PFSK-1 (cell line): ENCODE measurements around the gene CDON.

Source experiments
- FOXP2 ChIP-seq: optimal IDR thresholded peaks from 2 replicates; pipeline ENCODE3; 2011; ENCODE audit warnings: borderline replicate concordance, control low read depth, inconsistent platforms; ENCODE audit not compliant: insufficient read depth; ENCODE audit errors: extremely low read length, extremely low read depth
- POLR2AphosphoS5 ChIP-seq: IDR thresholded peaks from 2 replicates; pipeline ENCODE4 v1.6.1; 2012; ENCODE audit warnings: low read depth, mild to moderate bottlenecking, control low read depth, low read length, moderate library complexity
- SIN3A ChIP-seq: IDR thresholded peaks from 2 replicates; pipeline ENCODE4 v1.6.1; 2012; ENCODE audit warnings: mild to moderate bottlenecking, low read length, moderate library complexity, borderline replicate concordance; ENCODE audit not compliant: insufficient read depth
- TAF1 ChIP-seq: IDR thresholded peaks from 2 replicates; pipeline ENCODE4 v1.6.1; 2012; ENCODE audit warnings: low read length, control low read depth, borderline replicate concordance; ENCODE audit not compliant: insufficient read depth
- TF ChIP-seq, protein P1 (sequence below), 2 experiments: IDR thresholded peaks; 2 replicates each; pipeline versions ENCODE4 v1.6.1 to v1.8.0; 2011 to 2012; ENCODE audit warnings: low read depth in 2 of 2, low read length in 2 of 2, control low read depth in 1 of 2, inconsistent platforms in 1 of 2, mild to moderate bottlenecking in 1 of 2, moderate library complexity in 1 of 2; ENCODE audit not compliant: insufficient read depth in 1 of 2

The CDON gene

DNA sequence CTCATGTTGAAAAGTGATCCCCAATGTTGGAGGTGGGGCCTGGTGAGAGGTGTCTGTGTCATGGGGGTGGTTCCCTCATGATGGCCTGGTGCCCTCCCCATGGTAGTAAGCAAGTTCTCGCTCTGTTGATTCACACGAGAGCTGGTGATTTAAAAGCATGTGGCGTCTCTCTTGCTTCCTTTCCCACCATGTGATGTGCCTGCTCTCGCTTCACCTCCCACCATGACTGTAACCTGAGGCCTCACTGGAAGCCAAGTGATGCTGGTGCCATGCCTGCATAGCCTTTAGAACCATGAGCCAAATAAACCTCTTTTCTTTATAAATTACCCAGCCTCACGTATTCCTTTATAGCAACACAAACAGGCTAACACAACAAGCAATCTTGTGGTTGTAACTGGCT is 64.4 kb downstream of the CDON start:
- no peak for TF ChIP-seq POLR2AphosphoS5
- no peak for TF ChIP-seq SIN3A
- TF ChIP-seq, protein P1, sequence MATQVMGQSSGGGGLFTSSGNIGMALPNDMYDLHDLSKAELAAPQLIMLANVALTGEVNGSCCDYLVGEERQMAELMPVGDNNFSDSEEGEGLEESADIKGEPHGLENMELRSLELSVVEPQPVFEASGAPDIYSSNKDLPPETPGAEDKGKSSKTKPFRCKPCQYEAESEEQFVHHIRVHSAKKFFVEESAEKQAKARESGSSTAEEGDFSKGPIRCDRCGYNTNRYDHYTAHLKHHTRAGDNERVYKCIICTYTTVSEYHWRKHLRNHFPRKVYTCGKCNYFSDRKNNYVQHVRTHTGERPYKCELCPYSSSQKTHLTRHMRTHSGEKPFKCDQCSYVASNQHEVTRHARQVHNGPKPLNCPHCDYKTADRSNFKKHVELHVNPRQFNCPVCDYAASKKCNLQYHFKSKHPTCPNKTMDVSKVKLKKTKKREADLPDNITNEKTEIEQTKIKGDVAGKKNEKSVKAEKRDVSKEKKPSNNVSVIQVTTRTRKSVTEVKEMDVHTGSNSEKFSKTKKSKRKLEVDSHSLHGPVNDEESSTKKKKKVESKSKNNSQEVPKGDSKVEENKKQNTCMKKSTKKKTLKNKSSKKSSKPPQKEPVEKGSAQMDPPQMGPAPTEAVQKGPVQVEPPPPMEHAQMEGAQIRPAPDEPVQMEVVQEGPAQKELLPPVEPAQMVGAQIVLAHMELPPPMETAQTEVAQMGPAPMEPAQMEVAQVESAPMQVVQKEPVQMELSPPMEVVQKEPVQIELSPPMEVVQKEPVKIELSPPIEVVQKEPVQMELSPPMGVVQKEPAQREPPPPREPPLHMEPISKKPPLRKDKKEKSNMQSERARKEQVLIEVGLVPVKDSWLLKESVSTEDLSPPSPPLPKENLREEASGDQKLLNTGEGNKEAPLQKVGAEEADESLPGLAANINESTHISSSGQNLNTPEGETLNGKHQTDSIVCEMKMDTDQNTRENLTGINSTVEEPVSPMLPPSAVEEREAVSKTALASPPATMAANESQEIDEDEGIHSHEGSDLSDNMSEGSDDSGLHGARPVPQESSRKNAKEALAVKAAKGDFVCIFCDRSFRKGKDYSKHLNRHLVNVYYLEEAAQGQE (IDR thresholded peaks at IDR 0.05; ENCODE audit: insufficient read depth in 1 of 2, low read depth in 2 of 2, low read length in 2 of 2): no peak
- TF ChIP-seq TAF1: no peak
- no peak for TF ChIP-seq FOXP2

DNA sequence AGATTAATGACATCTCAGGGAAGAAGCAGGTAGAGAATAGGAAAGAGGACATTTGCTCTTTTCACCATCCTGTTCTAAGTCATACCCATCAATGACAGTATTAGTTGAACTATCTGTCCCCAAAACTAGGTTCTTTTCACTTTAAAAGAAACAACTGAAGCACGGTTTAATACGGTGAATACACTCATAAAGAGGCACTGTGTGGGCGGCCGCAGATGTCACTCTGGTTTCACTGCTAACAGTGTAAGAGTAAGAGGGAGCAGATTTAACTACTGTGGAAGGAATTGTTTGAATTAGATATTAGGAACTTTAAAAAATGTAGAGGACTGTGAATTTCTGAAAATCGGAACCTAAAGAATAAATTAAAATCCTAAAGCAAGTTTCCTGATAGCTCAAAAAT is 67.4 kb downstream of the CDON start:
- TF ChIP-seq TAF1 (no peak), POLR2AphosphoS5 (no peak), FOXP2 (no peak), SIN3A (no peak)
- TF ChIP-seq, protein P1 (IDR thresholded peaks at IDR 0.05; ENCODE audit: insufficient read depth in 1 of 2, low read depth in 2 of 2, low read length in 2 of 2): no peak

DNA sequence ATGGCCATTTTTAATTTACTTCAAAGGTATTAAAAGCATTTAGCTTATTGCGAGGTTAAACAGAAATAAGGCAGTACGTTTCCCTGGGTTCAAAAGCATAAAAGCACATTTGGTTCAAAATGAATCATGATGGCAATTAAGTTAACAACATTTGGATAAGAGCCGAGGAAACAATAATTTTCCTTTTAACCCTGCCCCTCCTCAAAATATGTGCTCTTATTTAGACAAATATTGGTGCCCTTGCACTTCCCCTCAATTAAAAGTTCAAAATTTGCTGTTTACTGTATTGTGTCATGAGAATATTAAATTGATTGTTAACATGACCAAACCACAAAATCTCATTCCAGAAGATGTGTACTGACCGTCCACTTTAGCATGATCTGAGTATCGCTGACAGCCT is 68.2 kb downstream of the CDON start:
- TF ChIP-seq, protein P1 (IDR thresholded peaks at IDR 0.05; ENCODE audit: insufficient read depth in 1 of 2, low read depth in 2 of 2, low read length in 2 of 2): no peak
- TF ChIP-seq TAF1 (no peak), SIN3A (no peak), POLR2AphosphoS5 (no peak), FOXP2 (no peak)

DNA sequence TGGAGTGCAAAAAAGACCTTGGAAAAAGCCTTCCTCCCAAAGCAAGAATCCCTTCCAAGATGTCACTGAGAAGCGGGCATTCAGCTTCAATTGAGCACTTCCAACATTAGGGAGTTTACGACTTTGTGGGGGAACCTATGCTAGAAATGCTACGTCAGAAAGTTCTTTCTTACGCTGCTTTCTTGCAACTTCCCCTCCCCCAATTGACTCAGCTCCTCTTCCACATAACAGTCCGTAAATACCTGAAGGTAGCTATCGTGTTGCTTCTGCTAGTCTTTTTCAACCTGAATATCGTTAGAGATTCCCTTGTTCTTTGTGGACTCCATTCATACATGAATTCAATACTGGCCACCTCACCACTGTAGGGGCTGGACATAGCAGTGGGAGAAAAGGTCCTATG is 69.8 kb downstream of the CDON start:
- TF ChIP-seq FOXP2: no peak
- TF ChIP-seq, protein P1 (IDR thresholded peaks at IDR 0.05; ENCODE audit: insufficient read depth in 1 of 2, low read depth in 2 of 2, low read length in 2 of 2): no peak
- no peak for TF ChIP-seq SIN3A
- TF ChIP-seq TAF1: no peak
- no peak for TF ChIP-seq POLR2AphosphoS5

DNA sequence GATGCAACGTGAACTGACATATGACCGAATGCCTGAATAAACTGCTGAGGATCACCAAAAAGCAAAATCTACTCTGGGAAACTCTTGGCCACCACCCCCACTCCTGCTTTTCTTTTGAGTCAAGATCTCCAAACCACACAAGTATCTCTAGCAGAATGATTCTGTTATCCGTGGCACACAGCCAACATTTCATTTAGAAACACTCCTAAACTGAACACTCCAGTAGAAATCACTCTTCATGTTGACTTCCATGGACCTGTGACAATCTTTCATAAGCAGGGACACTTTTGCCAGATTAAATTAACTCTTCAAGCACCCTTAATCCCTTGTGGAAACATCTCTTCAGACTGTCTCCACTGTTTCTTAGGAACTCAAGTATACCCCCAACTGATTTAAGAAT is 72.4 kb downstream of the CDON start:
- TF ChIP-seq FOXP2: no peak
- TF ChIP-seq TAF1: 0 out of 2 replicates have a peak, but pooled peaks have one; percentile 29
